Neural cell (in vitro differentiated cells): ENCODE data around the gene PCDHB5.

Experiments used
- CTCF ChIP-seq: fragments of 450-650 bp; IDR thresholded peaks from 2 replicates; pipeline ENCODE4 v1.5.1; 2014; ENCODE audit warnings: antibody characterized with exemption, mild to moderate bottlenecking, moderate library complexity; ENCODE audit not compliant: poor library complexity, severe bottlenecking
- MXI1 ChIP-seq: fragments of 450-650 bp; conservative IDR thresholded peaks from 2 replicates; pipeline ENCODE4 v1.6.1; 2014; ENCODE audit warnings: antibody characterized with exemption, mild to moderate bottlenecking; ENCODE audit not compliant: poor library complexity, severe bottlenecking
- POLR2AphosphoS5 ChIP-seq: IDR thresholded peaks from 2 replicates; pipeline ENCODE4 v1.6.1; 2012
- RAD21 ChIP-seq: fragments of 450-650 bp; conservative IDR thresholded peaks from 2 replicates; pipeline ENCODE4 v1.6.1; 2014; ENCODE audit warnings: antibody characterized with exemption, mild to moderate bottlenecking, moderate library complexity
- REST ChIP-seq: IDR thresholded peaks from 2 replicates; pipeline ENCODE4 v1.6.1; 2012; ENCODE audit warnings: borderline replicate concordance
- SMC3 ChIP-seq: fragments of 450-650 bp; conservative IDR thresholded peaks from 2 replicates; pipeline ENCODE4 v1.6.1; 2014; ENCODE audit warnings: antibody characterized with exemption, mild to moderate bottlenecking, moderate library complexity; ENCODE audit not compliant: poor library complexity
- TAF1 ChIP-seq: IDR thresholded peaks from 2 replicates; pipeline ENCODE4 v1.6.1; 2012; ENCODE audit warnings: low read depth

DNA sequence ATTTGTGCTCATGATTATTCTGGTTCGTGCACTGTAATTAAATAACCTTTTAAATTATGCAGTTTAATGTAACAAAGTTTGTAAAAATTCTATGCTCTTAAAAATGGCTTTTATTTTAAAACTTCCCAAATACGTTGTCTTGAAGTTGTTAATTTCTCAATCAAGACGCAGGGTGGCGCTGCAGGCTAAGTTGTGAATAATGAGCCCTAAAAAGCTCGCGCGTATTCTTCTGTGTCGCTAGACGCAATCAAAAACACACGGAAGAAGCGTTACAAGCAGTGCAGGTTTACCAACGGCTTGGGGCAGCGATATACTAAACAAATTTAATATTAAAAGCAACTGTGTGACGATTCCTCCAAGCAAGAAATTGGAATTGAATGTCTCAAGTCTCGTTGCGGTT is 13.4 kb upstream of the PCDHB5 start, which contains the start of gene PCDHB4:
- TF ChIP-seq MXI1: no peak
- TF ChIP-seq CTCF: no peak
- TF ChIP-seq POLR2AphosphoS5: no peak
- TF ChIP-seq TAF1: no peak
- no peak for TF ChIP-seq REST
- no peak for TF ChIP-seq RAD21
- no peak for TF ChIP-seq SMC3
